Loucy (cell line): ENCODE measurements around the gene DNAI4.

Source experiments
- H2AFZ ChIP-seq: fragments of 200-600 bp; sonication (generic); 2 replicates; pipeline ENCODE4 v1.6.0; 2016; ENCODE audit warnings: antibody characterized with exemption, mild to moderate bottlenecking, low read length, moderate library complexity
- H3F3A ChIP-seq: fragments of 200-600 bp; 2 replicates; pipeline ENCODE4 v1.6.0; 2016; ENCODE audit warnings: antibody characterized with exemption, low read depth, mild to moderate bottlenecking
- H3K27me3 ChIP-seq: fragments of 200-600 bp; sonication (generic); 2 replicates; pipeline ENCODE4 v1.6.1; 2014; ENCODE audit warnings: low read length, mild to moderate bottlenecking; ENCODE audit not compliant: insufficient read depth, poor library complexity, severe bottlenecking
- H3K36me3 ChIP-seq: fragments of 200-600 bp; sonication (generic); 2 replicates; pipeline ENCODE4 v1.6.1; 2016; ENCODE audit warnings: low read length; ENCODE audit not compliant: insufficient read depth
- H3K4me1 ChIP-seq: fragments of 200-600 bp; sonication (generic); 2 replicates; pipeline ENCODE4 v1.5.1; 2014; ENCODE audit warnings: low read length, mild to moderate bottlenecking; ENCODE audit not compliant: insufficient read depth, poor library complexity, severe bottlenecking
- H3K4me2 ChIP-seq: fragments of 200-600 bp; sonication (generic); 2 replicates; pipeline ENCODE4 v1.6.0; 2014; ENCODE audit warnings: antibody characterized with exemption, low read length, low read depth, mild to moderate bottlenecking; ENCODE audit not compliant: poor library complexity, severe bottlenecking
- H3K4me3 ChIP-seq: fragments of 200-600 bp; sonication (generic); 2 replicates; pipeline ENCODE4 v1.5.1; 2014; ENCODE audit warnings: low read length, mild to moderate bottlenecking, mixed read lengths; ENCODE audit not compliant: poor library complexity, severe bottlenecking
- H3K79me2 ChIP-seq: fragments of 200-600 bp; sonication (generic); 2 replicates; pipeline ENCODE4 v1.6.1; 2014; ENCODE audit warnings: low read length; ENCODE audit not compliant: insufficient read depth
- H3K9ac ChIP-seq: fragments of 200-600 bp; sonication (generic); 2 replicates; pipeline ENCODE4 v1.6.0; 2014; ENCODE audit warnings: mild to moderate bottlenecking, low read depth, low read length, moderate library complexity; ENCODE audit not compliant: poor library complexity, severe bottlenecking
- H3K9me2 ChIP-seq: fragments of 200-600 bp; sonication (generic); replicated peaks from 2 replicates; pipeline ENCODE4 v1.6.1; 2016; ENCODE audit warnings: low read depth, low read length, mixed read lengths
- H3K9me3 ChIP-seq: fragments of 200-600 bp; sonication (generic); 2 replicates; pipeline ENCODE4 v1.6.1; 2014; ENCODE audit warnings: mild to moderate bottlenecking, antibody characterized with exemption, low read length, low read depth; ENCODE audit not compliant: insufficient read depth
- H4K20me1 ChIP-seq: fragments of 200-600 bp; sonication (generic); 2 replicates; pipeline ENCODE4 v1.6.0; 2014; ENCODE audit warnings: antibody characterized with exemption, low read length, mild to moderate bottlenecking; ENCODE audit not compliant: insufficient read depth, poor library complexity, severe bottlenecking
- CTCF ChIP-seq: fragments of 200-600 bp; sonication (generic); conservative IDR thresholded peaks from 2 replicates; pipeline ENCODE4 v1.5.1; 2014; ENCODE audit warnings: mild to moderate bottlenecking, antibody characterized with exemption, low read length
- EZH2phosphoT487 ChIP-seq: fragments of 200-600 bp; IDR thresholded peaks from 2 replicates; pipeline ENCODE4 v1.6.1; 2018; ENCODE audit warnings: antibody characterized with exemption, mild to moderate bottlenecking, moderate library complexity, borderline replicate concordance

DNAI4 gene

GRCh38 chr1:66931590-66931989 is 6.9 kb upstream of the DNAI4 start:
- Histone ChIP-seq H3K9ac (peak overlapping the region; percentile 83), H3K27me3 (no peaks in the 10 kb centered on the region), H3K36me3 (no peaks in the 10 kb centered on the region), H3K4me3 (peak overlapping the region; percentile 94), H3K79me2 (peaks cover 92% of the 10 kb centered on the region), H4K20me1 (peaks cover 86% of the 10 kb centered on the region), H3K4me1 (peaks cover 75% of the 10 kb centered on the region), H3K9me2 (no peaks in the 10 kb centered on the region), H3K9me3 (no peaks in the 10 kb centered on the region), H2AFZ (no peak overlapping the region), H3K4me2 (peak overlapping the region; percentile 95), H3F3A (peaks cover 19% of the 10 kb centered on the region; the same call in 1 of the 2 replicates)
- TF ChIP-seq CTCF = no peak
- no peak for TF ChIP-seq EZH2phosphoT487

GRCh38 chr1:66930823-66931174 is 6.1 kb upstream of the DNAI4 start:
- H3F3A ChIP-seq = peaks cover 19% of the 10 kb centered on the region; the same call in 1 of the 2 replicates
- H3K9me3 ChIP-seq = no peaks in the 10 kb centered on the region
- peak overlapping the region; percentile 94 for H3K4me3 ChIP-seq
- no peaks in the 10 kb centered on the region for H3K36me3 ChIP-seq
- peak overlapping the region; percentile 95 for H3K4me2 ChIP-seq
- peaks cover 86% of the 10 kb centered on the region for H4K20me1 ChIP-seq
- H3K9ac ChIP-seq = peak overlapping the region; percentile 83
- no peaks in the 10 kb centered on the region for H3K9me2 ChIP-seq
- no peak overlapping the region for H2AFZ ChIP-seq
- H3K4me1 ChIP-seq = peaks cover 83% of the 10 kb centered on the region
- no peak for TF ChIP-seq CTCF
- no peak for TF ChIP-seq EZH2phosphoT487
- H3K27me3 ChIP-seq = no peaks in the 10 kb centered on the region
- peaks cover 92% of the 10 kb centered on the region for H3K79me2 ChIP-seq

GRCh38 chr1:66929999-66930822 is 5.6 kb upstream of the DNAI4 start:
- Histone ChIP-seq H3K9me3 (no peaks in the 10 kb centered on the region), H3K4me3 (peak overlapping the region; percentile 94), H3K4me1 (peaks cover 80% of the 10 kb centered on the region), H3K36me3 (no peaks in the 10 kb centered on the region), H3K9ac (peak overlapping the region; percentile 83), H3K4me2 (peak overlapping the region; percentile 95), H3F3A (peaks cover 19% of the 10 kb centered on the region; the same call in 1 of the 2 replicates), H3K79me2 (peaks cover 92% of the 10 kb centered on the region), H3K27me3 (no peaks in the 10 kb centered on the region), H3K9me2 (no peaks in the 10 kb centered on the region), H4K20me1 (peaks cover 83% of the 10 kb centered on the region), H2AFZ (peak overlapping the region; percentile 81)
- TF ChIP-seq EZH2phosphoT487 = no peak
- peak; percentile 32 for TF ChIP-seq CTCF
